ENCODE data around the gene NLRC5.

DNA sequence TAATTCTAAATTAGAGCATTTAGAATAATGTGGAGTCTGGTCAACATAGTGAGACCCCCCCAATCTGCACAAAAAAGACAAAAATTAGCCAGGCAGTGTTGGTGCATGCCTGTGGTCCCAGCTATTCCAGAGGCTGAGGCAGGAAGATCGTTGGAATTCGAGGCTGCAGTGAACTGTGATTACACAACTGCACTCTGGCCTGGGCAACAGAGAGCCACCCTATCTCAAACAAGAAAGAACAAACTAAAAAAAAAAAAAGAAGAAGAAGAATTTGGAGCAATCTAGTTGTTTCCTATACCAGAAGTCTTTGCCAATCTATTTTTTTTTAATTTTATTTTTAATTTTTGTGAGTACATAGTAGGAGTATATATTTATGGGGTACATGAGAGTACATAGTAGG is 21.6 kb upstream of the NLRC5 start:
- TF ChIP-seq ARNTL (CRISPR knock-in tag; IDR thresholded peaks at IDR 0.05; ENCODE audit: borderline replicate concordance, low read depth) (no peak), ESRRG (CRISPR knock-in tag; IDR thresholded peaks at IDR 0.05) (no peak)
- TF ChIP-seq, protein P1, sequence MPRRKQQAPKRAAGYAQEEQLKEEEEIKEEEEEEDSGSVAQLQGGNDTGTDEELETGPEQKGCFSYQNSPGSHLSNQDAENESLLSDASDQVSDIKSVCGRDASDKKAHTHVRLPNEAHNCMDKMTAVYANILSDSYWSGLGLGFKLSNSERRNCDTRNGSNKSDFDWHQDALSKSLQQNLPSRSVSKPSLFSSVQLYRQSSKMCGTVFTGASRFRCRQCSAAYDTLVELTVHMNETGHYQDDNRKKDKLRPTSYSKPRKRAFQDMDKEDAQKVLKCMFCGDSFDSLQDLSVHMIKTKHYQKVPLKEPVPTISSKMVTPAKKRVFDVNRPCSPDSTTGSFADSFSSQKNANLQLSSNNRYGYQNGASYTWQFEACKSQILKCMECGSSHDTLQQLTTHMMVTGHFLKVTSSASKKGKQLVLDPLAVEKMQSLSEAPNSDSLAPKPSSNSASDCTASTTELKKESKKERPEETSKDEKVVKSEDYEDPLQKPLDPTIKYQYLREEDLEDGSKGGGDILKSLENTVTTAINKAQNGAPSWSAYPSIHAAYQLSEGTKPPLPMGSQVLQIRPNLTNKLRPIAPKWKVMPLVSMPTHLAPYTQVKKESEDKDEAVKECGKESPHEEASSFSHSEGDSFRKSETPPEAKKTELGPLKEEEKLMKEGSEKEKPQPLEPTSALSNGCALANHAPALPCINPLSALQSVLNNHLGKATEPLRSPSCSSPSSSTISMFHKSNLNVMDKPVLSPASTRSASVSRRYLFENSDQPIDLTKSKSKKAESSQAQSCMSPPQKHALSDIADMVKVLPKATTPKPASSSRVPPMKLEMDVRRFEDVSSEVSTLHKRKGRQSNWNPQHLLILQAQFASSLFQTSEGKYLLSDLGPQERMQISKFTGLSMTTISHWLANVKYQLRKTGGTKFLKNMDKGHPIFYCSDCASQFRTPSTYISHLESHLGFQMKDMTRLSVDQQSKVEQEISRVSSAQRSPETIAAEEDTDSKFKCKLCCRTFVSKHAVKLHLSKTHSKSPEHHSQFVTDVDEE (CRISPR knock-in tag; IDR thresholded peaks at IDR 0.05), result no peak

Measured in SK-N-SH treated with all-trans-retinoic acid at 6 μM for 48 hours (cell line).